Left kidney (tissue), 2 donors: ENCODE results near the gene SLC4A2. TPM values are rescaled to one million over a fixed set of nuclear protein-coding genes. Genes with fewer than 3 reads are reported as not detected.
A peak's percentile ranks its signal among the peaks of the same experiment; 100 is the strongest.

Experiments used
- DNase-seq: peaks from one replicate; pipeline ENCODE4 v3.0.0-alpha.2; 2013
- polyA plus RNA-seq: library from polyadenylated mRNA; unstranded; fragments of 120-200 nt; gene quantifications from one replicate; pipeline ENCODE4 v1.2.1, GENCODE V29; 2013; ENCODE audit not compliant: insufficient read length

SLC4A2 gene
- polyA plus RNA-seq, 1 donor = 84.4 TPM

DNA sequence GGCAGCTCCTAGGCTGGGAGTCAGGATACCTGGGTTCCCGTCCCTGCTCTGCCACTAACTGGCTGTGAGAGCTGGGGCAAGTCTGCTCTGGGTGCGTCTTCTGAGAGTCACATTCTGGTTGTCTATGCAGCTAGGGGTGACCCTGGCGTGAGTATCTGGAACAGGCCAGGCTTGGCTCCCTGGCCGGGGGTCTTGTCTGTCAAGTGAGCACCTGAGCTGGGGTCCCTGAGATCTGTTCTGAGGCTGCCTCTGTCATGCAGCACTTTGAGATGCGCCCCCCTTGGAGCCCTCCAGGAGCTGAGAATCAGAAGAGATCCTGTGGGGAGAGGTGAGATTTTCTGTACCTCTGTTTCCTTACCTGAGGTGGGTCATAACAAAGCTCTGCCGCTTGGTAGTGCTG is 34.4 kb downstream of the SLC4A2 start:
- DNase-seq = no peak

DNA sequence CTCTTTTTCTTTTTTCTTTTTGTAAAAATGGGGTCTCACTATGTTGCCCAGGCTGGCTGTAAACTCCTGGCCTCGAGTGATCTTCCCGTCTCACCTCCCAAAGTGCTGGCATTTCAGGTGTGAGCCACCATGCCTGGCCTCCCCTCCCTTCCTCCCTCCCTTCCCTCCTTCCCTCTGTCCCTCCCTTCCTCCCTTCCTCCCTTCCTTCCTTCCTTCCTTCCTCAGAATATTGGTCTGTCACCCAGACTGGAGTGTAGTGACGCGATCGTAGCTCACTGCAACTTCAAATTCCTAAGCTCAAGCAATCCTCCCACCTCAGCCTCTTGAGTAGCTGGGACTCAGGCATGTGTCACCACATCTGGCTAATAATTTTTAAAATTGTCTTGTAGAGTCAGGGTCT is 35.3 kb downstream of the SLC4A2 start:
- DNase-seq = no peak

- no peak for DNase-seq
These were observed 35.9 kb downstream of the SLC4A2 start for GRCh38 chr7:151095123-151095797.

DNA sequence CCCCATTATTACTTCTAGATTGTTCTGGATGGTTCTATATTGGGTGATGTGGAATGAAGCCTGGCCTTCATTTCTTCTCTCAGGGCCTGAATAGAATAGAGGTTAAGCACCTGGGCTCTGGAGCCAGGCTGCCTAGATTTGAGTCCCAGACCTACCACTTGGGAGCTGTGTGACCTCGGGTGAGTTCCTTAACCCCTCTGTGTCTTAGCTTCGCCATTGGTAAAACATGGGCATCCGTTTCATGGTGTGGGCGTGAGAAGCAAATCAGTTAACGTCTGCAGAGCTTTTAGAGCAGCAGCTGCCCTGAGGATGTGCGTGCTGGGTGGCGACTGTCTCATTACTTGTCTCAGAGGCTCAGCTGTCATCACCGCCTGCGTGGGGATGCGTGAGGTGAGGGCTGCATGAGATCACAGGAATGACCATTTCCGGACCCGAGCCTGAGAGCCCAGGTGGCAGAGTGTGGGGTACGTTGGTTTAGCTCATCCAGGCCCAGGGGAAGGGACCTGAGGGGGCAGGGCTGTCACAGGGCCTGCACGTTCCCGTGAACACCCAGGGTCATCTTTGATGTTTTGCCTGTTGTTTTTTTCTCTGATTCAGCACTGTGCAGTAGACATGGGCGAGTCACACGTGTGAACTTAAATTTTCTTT is 36.6 kb downstream of the SLC4A2 start:
- DNase-seq = no peak

- DNase-seq = no peak
These were observed 40.3 kb downstream of the SLC4A2 start for GRCh38 chr7:151099486-151100211.

- DNase-seq = no peak
These were observed 41.5 kb downstream of the SLC4A2 start for GRCh38 chr7:151100921-151101320.

DNA sequence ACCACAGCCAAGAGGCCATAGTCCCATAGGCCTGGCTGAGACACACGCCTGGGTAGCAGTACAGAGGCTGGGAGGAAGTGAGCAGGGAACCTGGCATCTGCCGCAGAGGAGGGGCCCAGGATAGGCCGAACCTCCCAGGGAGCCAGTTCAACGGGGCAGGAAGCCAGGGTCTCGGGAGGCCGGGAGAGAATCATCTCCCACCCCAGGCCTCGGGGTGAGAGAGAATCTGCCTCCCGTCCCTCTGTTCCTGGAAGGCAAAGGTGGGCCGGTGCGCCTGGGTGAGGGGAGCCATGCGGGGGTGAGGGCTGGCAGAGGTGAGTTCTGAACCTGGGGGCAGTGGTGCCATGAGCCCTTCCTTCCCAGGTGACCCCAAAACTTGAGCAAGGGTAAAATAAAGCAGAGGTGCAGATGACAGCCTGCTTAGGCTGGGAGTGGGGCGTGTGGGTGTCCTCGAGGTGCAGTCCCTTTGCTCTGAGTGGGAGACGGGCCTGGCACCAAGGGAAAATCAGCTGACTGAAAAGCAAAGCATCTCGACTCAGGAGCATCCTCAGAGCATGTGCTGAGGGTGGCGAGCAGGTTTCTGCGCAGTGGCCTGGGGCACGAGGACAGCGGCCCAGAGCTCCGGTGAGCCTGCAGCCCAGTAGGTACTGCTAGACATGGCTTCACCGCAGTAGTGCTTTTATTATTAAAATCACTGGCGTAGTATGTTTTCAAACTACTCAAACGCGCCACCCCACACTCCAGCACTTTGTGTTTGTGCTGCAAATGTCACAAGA is 42.4 kb downstream of the SLC4A2 start:
- no peak for DNase-seq

- DNase-seq = no peak
These were observed 43.6 kb downstream of the SLC4A2 start for GRCh38 chr7:151102991-151103390.

- DNase-seq = no peak
These were observed 44.6 kb downstream of the SLC4A2 start for GRCh38 chr7:151103973-151104372.

DNA sequence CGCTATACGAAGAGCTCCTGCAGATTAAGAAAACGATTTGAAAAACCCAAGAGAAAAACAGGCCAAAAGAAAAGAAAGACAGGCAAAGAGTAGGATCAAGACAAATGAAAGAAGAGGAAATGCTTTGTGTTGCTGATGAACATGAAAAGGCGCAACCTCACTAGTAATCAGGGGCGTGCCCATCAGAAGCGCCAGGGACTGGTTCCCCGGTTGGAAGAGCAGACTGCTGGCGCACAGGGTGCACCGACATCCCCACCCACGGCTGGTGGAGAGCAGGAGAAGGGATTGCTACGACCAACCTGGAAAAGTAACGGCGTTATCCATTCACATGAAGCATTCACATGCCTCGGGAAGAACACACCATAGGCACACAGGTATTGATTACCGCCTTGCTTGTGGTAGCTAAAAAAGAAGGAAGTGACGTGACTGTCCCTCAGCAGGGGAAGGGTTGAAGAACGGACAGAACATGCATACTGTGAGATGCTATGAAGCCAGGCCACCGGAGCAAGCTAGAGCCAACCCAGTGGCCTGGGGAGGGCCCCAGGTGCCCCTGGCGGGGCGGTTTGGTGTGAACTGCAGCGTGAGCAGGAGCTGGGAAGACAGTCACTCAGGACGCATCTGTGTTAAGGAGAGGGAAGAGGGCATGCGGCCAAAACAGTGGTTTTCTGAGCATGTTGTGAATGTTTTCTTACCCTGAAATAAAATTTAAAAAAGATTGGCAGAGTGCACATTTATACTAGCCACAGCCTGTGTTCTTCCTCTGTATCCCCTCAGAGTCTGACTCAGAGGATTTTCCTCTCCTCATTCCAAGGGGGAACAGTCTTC is 45.2 kb downstream of the SLC4A2 start:
- DNase-seq = no peak

DNA sequence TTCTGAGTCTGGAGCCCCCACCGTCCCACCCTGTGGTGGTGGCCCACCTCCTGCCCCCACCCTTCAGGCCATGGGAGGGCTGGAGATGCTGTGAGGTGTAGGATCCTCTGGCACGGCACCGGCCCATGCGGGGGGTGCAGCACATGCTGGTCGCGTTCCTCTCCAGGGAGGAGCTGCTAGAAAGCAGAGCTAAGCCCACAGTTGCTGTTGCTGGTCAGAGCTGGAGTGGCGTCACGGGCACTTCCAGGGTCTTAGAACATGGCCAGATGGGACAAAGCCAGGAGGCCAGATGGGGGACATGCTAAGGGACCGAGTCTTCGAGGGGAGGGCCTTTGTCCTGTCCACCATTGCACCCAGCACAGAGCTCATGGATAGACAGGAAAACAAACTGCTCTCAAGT is 48.5 kb downstream of the SLC4A2 start:
- no peak for DNase-seq

- DNase-seq = no peak
These were observed 50.0 kb downstream of the SLC4A2 start for GRCh38 chr7:151109094-151110048.

- no peak for DNase-seq
These were observed 51.0 kb downstream of the SLC4A2 start for GRCh38 chr7:151110236-151110940.

- no peak for DNase-seq
These were observed 51.7 kb downstream of the SLC4A2 start for GRCh38 chr7:151110941-151111645.

DNA sequence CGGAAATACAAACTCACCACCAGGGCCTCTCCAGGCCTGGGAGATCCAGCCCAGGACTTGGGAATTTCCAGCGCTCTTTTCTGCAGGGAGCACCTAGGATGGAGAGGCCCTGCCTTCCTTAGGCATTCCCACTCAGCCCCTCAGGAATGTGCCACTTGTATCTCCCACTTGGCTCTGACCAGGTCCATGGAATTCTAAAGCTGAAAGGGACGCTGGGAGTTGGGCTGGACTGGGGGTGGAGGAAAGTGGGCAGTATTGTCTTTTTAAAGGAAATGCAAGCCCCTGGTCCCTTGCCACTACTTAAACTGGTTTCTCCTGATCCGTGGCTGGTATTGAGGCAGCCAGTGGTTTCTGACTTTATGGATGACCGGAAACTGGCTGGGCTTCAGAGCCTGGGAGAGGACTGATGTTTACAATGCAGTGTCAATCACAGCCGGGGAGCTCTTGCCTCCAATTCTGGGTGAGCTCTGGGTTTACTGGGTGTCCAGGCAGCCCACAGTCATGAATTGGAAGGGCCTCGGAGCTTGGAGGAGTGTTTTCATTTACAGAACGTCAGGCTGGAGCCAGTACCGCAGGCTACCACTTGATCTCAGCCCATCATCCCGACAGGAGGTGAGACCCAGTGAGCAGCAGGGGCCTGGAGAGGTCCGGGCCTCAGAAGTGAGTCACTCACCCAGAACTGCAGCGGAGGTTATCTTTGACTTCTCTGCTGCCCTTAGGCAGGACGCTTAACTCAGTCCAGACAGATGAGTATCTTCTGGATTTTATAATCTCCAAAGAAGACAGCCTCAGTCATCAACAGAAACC is 54.2 kb downstream of the SLC4A2 start:
- no peak for DNase-seq

DNA sequence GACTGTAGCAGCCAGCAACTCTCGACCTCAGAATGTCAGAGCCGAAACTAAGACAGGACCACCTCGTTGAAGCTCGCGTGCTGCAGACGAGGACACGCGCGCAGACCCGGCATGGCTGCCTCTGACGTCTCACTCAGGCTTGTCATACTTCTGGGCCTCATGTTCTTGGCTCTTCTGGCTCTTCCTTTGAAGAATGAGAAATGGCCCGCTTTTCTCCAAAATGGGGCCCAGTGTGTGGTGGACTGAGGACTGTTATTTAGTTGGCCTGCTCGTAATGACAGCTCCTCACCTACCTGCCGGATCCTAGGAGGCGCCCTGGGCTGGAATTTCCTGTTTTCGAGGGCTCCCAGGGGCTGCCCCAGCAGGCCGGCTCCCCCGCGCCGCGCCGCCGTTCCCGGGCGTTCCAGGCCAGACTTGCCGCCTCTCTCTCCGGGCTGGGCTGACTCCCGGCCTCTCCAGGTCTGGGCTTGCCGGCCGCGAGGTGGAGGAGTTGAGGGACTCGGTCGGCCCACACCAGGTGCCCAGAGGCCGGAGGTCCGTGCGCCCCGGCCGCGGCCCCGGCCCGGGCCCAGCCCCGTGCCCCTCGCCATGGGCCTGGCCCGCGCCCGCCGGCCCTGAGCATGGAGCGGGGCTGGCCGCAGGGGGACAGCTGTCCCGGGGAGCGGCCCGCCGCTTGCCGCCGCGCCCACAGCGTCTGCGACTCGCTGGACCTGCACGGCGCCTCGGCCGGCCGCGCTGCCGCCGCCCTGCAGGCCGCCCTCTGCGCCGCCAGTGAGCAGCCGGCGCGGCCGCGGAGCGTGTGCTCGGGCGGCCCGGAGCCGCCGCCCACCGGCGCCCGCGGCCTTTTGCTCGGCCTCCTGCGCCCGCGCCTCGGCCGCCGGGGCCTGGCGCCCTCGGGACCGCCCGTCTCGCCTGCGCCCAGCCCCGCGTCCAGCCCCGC is 55.0 kb downstream of the SLC4A2 start:
- peak; percentile 37 for DNase-seq
